ENCODE results near the gene CLK3.

DNA sequence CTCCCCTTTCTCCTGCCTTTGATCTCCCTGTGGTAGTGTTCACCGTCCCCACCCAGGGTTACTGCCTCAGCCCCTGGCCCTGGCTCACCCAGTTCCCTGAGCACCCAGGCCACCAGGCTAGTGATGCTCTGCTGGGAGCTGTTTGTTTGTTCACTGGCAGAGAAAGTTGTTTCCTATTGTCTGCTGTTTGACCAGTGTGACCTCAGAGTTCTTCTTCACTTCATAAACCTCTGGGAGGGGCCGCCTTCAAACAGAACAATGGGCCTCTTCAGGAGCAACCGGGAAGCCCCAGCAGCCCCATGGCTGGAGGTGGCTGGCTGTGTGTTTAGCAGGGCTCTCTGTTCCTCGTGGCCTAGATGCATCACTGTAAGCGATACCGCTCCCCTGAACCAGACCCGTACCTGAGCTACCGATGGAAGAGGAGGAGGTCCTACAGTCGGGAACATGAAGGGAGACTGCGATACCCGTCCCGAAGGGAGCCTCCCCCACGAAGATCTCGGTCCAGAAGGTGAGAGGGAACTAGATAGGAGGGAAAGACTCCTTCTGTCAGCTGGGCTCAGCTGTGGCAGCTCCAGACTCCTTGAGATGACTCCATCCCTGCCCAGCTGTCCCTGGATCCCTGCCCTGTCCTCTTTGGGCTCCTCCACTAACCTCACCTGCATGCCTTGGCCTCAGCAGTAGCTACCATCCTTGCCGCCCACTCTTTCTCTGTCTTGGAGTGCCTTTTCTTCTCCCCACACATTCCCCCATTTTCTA lies 3.4 kb downstream of the CLK3 start:
- no peak for TF ChIP-seq EZH2 (optimal IDR thresholded peaks at IDR 0.05; ENCODE audit: low read depth, low read length)
- TF ChIP-seq, protein P1, sequence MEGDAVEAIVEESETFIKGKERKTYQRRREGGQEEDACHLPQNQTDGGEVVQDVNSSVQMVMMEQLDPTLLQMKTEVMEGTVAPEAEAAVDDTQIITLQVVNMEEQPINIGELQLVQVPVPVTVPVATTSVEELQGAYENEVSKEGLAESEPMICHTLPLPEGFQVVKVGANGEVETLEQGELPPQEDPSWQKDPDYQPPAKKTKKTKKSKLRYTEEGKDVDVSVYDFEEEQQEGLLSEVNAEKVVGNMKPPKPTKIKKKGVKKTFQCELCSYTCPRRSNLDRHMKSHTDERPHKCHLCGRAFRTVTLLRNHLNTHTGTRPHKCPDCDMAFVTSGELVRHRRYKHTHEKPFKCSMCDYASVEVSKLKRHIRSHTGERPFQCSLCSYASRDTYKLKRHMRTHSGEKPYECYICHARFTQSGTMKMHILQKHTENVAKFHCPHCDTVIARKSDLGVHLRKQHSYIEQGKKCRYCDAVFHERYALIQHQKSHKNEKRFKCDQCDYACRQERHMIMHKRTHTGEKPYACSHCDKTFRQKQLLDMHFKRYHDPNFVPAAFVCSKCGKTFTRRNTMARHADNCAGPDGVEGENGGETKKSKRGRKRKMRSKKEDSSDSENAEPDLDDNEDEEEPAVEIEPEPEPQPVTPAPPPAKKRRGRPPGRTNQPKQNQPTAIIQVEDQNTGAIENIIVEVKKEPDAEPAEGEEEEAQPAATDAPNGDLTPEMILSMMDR (IDR thresholded peaks at IDR 0.05; ENCODE audit: low read length), result no peak
